Kidney glomerular epithelial cell (primary cell): ENCODE results near the gene SLC35E2B.
"Not testable (repeated sequence)": the region's sequence is repeated elsewhere in the genome, so short reads cannot be mapped to it uniquely, and the experiment has no call there.

Source experiments
- DNase-seq: peaks from one replicate; lab custom pipeline; 2025; lab: John Stamatoyannopoulos, UW

Gene SLC35E2B

GRCh38 chr1:1703796-1704195, 11.2 kb upstream of the SLC35E2B start:
- DNase-seq = no peak

- not testable (repeated sequence) for DNase-seq
Measured at GRCh38 chr1:1702506-1702905, 9.9 kb upstream of the SLC35E2B start.

- not testable (repeated sequence) for DNase-seq
Measured at GRCh38 chr1:1700557-1700956, 8.0 kb upstream of the SLC35E2B start.

- DNase-seq = not testable (repeated sequence)
Measured at GRCh38 chr1:1700067-1700466, 7.5 kb upstream of the SLC35E2B start.

GRCh38 chr1:1699061-1699460, 6.5 kb upstream of the SLC35E2B start:
- not testable (repeated sequence) for DNase-seq

GRCh38 chr1:1697358-1698183, 5.0 kb upstream of the SLC35E2B start:
- DNase-seq = not testable (repeated sequence)

- not testable (repeated sequence) for DNase-seq
Measured at GRCh38 chr1:1696431-1697357, 4.1 kb upstream of the SLC35E2B start.

GRCh38 chr1:1692324-1692713, 276 bp downstream of the SLC35E2B start:
- peak; percentile 44 for DNase-seq

- DNase-seq = not testable (repeated sequence)
Measured at GRCh38 chr1:1691443-1691842, 1.2 kb downstream of the SLC35E2B start.

GRCh38 chr1:1689526-1689925, 3.1 kb downstream of the SLC35E2B start:
- DNase-seq = not testable (repeated sequence)

GRCh38 chr1:1687846-1688245, 4.7 kb downstream of the SLC35E2B start:
- DNase-seq = no peak

- DNase-seq = no peak
Measured at GRCh38 chr1:1684031-1684681, 8.4 kb downstream of the SLC35E2B start.

GRCh38 chr1:1683104-1683905, 9.3 kb downstream of the SLC35E2B start:
- no peak for DNase-seq

- peak; percentile 4 for DNase-seq
Measured at GRCh38 chr1:1680912-1681273, 11.7 kb downstream of the SLC35E2B start.

- no peak for DNase-seq
Measured at GRCh38 chr1:1680031-1680911, 12.3 kb downstream of the SLC35E2B start.

GRCh38 chr1:1678581-1679380, 13.8 kb downstream of the SLC35E2B start:
- DNase-seq = no peak

GRCh38 chr1:1677718-1678580, 14.6 kb downstream of the SLC35E2B start:
- no peak for DNase-seq

- not testable (repeated sequence) for DNase-seq
Measured at GRCh38 chr1:1676087-1676486, 16.5 kb downstream of the SLC35E2B start.

- DNase-seq = not testable (repeated sequence)
Measured at GRCh38 chr1:1675218-1675617, 17.4 kb downstream of the SLC35E2B start.
